AG04450 (cell line): ENCODE measurements around the gene TCF15. TPM values are rescaled to one million over a fixed set of nuclear protein-coding genes. Genes with fewer than 3 reads are reported as not detected.
A peak's percentile ranks its signal among the peaks of the same experiment; 100 is the strongest.

Source experiments
- CTCF ChIA-PET: fragments of 300-600, 350-600 bp; formaldehyde crosslinking; extraction: SDS; loops from one replicate; lab custom pipeline; 2022; ENCODE audit warnings: antibody characterized with exemption, inconsistent platforms; lab: Charles Lee
- POLR2A ChIA-PET: fragments of 350-600 bp; formaldehyde crosslinking; extraction: SDS; loops from one replicate; lab custom pipeline; 2021; ENCODE audit warnings: antibody characterized with exemption, inconsistent platforms; lab: Yijun Ruan, JAX
- DNase-seq: peaks from one replicate; pipeline ENCODE4 v3.0.0-alpha.2; 2011; ENCODE audit warnings: low read depth, low spot score
- H3K27ac ChIP-seq: one replicate; pipeline ENCODE4 v1.5.1; 2012; ENCODE audit warnings: low read depth, low read length, control low read depth
- H3K27me3 ChIP-seq: one replicate; pipeline ENCODE4 v1.6.0; 2012; ENCODE audit warnings: low read length; ENCODE audit not compliant: control insufficient read depth, insufficient read depth
- H3K4me3 ChIP-seq: 2 replicates; pipeline ENCODE4 v1.5.1; 2011; ENCODE audit warnings: mild to moderate bottlenecking, low read depth, low read length, control low read depth
- H3K9me3 ChIP-seq: 2 replicates; pipeline ENCODE4 v1.5.1; 2012; ENCODE audit warnings: low read length; ENCODE audit not compliant: control insufficient read depth, insufficient read depth
- polyA plus RNA-seq: library from polyadenylated mRNA; depleted of rRNA; stranded (reverse); fragments of >200 nt; gene quantifications from 2 replicates; pipeline ENCODE4 v1.2.3, GENCODE V29; 2011
- TF ChIP-seq, protein P1 (sequence below): IDR thresholded peaks from 2 replicates; pipeline ENCODE4 v1.5.1; 2011; ENCODE audit warnings: low read depth, low read length, control low read depth, inconsistent platforms

TCF15 gene
- polyA plus RNA-seq, 1 experiment = not detected

DNA sequence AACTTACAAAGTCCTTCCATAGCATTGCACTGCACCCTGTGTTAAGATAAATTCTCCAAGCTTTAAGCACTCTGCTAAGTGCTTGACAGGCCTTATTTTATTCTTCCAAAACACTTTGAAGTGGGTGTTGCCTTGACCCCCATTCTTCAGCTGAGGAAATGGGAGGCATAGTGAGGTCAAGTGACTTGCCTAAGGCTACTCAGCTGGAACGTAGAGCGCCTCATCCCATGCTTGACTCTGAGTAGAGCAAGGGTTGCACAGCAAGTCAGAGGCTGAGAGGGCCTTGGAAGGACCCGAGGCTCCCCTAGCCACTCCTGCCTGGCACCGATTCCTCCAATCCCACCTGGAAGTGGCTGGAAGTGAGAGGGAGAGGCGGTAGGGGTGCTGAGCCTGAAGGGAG is 46.9 kb downstream of the TCF15 start:
- Histone ChIP-seq H3K27me3 (peaks cover 18% of the 10 kb centered on the region), H3K4me3 (no peak overlapping the region), H3K9me3 (no peaks in the 10 kb centered on the region), H3K27ac (no peak overlapping the region)
- CTCF ChIA-PET = interaction anchor here (0.9 to 5.4 kb wide), 13 partner anchors 11 to 208 kb away, joined by 3 to 82 read pairs (median 5); partner anchors contain the start of gene CSNK2A1
- DNase-seq = no peak
- TF ChIP-seq, protein P1, sequence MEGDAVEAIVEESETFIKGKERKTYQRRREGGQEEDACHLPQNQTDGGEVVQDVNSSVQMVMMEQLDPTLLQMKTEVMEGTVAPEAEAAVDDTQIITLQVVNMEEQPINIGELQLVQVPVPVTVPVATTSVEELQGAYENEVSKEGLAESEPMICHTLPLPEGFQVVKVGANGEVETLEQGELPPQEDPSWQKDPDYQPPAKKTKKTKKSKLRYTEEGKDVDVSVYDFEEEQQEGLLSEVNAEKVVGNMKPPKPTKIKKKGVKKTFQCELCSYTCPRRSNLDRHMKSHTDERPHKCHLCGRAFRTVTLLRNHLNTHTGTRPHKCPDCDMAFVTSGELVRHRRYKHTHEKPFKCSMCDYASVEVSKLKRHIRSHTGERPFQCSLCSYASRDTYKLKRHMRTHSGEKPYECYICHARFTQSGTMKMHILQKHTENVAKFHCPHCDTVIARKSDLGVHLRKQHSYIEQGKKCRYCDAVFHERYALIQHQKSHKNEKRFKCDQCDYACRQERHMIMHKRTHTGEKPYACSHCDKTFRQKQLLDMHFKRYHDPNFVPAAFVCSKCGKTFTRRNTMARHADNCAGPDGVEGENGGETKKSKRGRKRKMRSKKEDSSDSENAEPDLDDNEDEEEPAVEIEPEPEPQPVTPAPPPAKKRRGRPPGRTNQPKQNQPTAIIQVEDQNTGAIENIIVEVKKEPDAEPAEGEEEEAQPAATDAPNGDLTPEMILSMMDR = no peak
- POLR2A ChIA-PET = no interaction called here

DNA sequence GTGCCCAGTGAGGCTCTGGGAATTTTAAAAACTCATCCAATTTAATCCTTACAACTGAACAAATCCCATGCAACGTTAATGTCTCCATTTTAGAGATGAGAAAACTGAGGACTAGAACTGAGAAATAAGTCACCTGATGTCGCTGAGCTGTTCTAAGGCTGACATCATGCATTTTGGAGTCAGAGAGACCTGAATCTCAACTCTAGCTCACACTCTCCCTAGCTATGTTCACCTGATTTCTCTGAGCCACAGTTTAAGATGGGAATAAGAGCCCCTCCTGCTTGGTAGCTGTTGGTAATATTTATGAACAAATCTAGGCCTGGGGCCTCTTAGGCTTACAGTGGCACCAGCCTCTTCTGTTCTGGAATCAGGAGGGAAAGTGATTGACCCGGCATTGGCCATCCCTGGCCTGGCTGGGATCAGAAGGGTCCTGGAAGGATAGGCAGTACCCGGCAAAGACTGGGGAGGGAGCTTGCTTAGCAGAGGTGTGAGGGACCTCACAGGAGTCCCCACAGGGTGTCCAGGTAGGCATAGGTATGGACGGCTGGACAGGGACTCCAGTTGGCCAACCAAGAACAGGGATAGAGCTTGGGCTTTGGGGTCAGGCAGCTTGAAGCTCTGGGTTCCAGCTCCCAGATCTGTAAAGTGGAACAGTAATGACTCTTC is 47.7 kb downstream of the TCF15 start:
- no peaks in the 10 kb centered on the region for H3K9me3 ChIP-seq
- ChIA-PET POLR2A (no interaction called here), CTCF (interaction anchor here (0.6 to 5.4 kb wide), 21 partner anchors 9 to 207 kb away, joined by 3 to 82 read pairs (median 4); partner anchors contain the start of gene CSNK2A1)
- peaks cover 16% of the 10 kb centered on the region for H3K27me3 ChIP-seq
- H3K4me3 ChIP-seq = no peak overlapping the region
- TF ChIP-seq, protein P1 = no peak
- H3K27ac ChIP-seq = no peak overlapping the region
- DNase-seq = no peak

DNA sequence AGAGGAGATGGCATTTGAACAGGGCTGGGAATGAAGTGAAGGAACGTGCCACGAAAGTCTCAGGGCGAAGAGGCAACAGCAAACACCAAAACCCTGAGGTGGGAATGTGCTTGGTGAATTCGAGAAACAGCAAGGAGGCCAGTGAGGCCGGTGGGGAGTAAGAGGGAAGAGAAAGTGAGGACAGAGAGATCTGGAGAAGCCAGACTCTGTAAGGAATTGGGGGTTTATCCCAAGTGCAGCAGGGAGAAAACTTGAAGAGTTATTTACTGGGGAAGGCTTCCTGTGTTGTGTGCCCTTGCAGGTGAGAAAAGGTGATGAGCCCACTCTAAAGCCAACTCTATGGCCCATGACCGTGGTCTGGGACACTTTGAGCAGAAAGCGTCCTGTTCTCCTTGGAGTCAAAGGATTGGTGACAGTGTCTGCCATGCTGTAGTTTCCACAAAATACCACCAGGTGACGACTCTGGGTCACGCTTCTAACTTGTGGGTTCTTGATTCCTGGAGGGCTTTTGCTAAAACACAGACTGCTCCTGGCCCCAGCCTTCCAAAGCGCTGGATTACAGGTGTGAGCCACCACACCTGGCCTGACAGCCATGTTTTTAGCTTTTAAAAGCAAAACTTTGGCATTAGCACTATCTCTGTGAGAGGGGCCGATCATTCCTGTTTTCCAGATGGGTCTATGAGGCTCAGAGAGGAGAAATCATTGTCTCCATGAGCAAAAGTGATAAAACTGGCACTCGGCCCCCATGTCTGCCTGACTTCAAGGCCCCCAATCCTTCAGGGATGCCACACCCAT is 48.5 kb downstream of the TCF15 start:
- H3K27ac ChIP-seq = no peak overlapping the region
- ChIA-PET CTCF (interaction anchor here (0.6 to 5.4 kb wide), 24 partner anchors 9 to 207 kb away, joined by 3 to 82 read pairs (median 4); partner anchors contain the start of gene CSNK2A1), POLR2A (no interaction called here)
- peak; percentile 16 for DNase-seq
- peaks cover 16% of the 10 kb centered on the region for H3K27me3 ChIP-seq
- H3K9me3 ChIP-seq = no peaks in the 10 kb centered on the region
- TF ChIP-seq, protein P1 = peak; percentile 100
- no peak overlapping the region for H3K4me3 ChIP-seq

DNA sequence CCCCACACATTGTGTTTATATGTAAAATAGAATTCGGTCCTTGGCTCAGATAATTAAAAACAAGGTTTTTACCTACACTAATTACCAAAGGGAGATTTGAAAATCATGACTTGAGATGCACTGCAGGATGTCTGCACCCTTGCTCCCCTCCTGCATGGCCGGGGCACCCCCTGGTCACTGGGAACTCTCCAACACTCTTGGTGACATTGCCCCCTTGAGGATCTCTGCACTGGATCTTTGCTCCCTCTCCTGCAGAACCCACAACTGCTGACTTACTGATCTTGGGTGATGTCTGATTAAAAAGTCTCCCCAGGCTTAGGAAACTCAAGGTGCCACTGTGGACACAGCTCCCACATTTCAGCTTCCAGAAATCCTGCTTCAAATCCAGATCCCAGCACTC is 49.4 kb downstream of the TCF15 start:
- ChIA-PET CTCF (interaction anchor here (0.6 to 5.4 kb wide), 10 partner anchors 12 to 183 kb away, joined by 3 to 82 read pairs (median 12); no protein-coding TSS in a partner anchor), POLR2A (no interaction called here)
- H3K27ac ChIP-seq = no peak overlapping the region
- H3K27me3 ChIP-seq = peaks cover 16% of the 10 kb centered on the region
- H3K4me3 ChIP-seq = no peak overlapping the region
- TF ChIP-seq, protein P1 = no peak
- no peak for DNase-seq
- H3K9me3 ChIP-seq = no peaks in the 10 kb centered on the region
